K562 (cell line): Measurements from ENCODE around the gene ARHGAP12. TPM values are rescaled to one million over a fixed set of nuclear protein-coding genes. Genes with fewer than 3 reads are reported as not detected.

ENCODE experiments used
- ATAC-seq: fragments of 200-7000 bp; cut with Tn5 transposase; 3 replicates; pipeline ENCODE4 v1.9.1; 2020; ENCODE audit warnings: moderate library complexity
- BruUV-seq: library from RNA; stranded (reverse); fragments of 400-500 nt; replicated peaks from 2 replicates; lab custom pipeline; 2021; lab: Mats Ljungman, UMichigan
- CTCF ChIA-PET: fragments of 300-600 bp; formaldehyde crosslinking; extraction: SDS; loops from one replicate; lab custom pipeline; 2021; ENCODE audit warnings: low intra/inter-chr PET ratio; lab: Yijun Ruan, JAX
- POLR2A ChIA-PET: fragments of 300-600, 350-650 bp; sonication (Branson Sonifier 250); formaldehyde crosslinking; extraction: SDS; loops from one replicate; lab custom pipeline; 2021; ENCODE audit warnings: antibody characterized with exemption, inconsistent platforms; lab: Yijun Ruan, JAX
- DNase-seq, 4 experiments: peaks; one replicate each; pipeline versions ENCODE4 v3.0.0 to v3.0.0-alpha.2; 2011 to 2018; ENCODE audit warnings: low spot score in 3 of 4, mixed read lengths in 3 of 4; ENCODE audit errors: extremely low read depth in 1 of 4
- FAIRE-seq: peaks from 2 replicates; lab custom pipeline; 2011; peaks lifted over from hg19 to GRCh38; lab: Jason Lieb, UNC
- H2AFZ ChIP-seq: 2 replicates; pipeline ENCODE4 v1.6.0; 2011; ENCODE audit warnings: low read depth, low read length, control low read depth, inconsistent platforms
- H3K27ac ChIP-seq: fragments of 200-600 bp; 3 replicates; pipeline ENCODE4 v1.8.0; 2011; ENCODE audit warnings: low read depth, mild to moderate bottlenecking, control low read depth, inconsistent platforms, low read length, moderate library complexity, mixed read lengths; ENCODE audit errors: extremely low read depth
- H3K27me3 ChIP-seq, 2 experiments: fragments of 300-600 bp in 1 of 2; 2 replicates in 1 of 2; 3 replicates in 1 of 2; pipeline versions ENCODE4 v1.6.0 to v1.8.0; 2011; ENCODE audit warnings: inconsistent platforms in 2 of 2, low read length in 2 of 2, mild to moderate bottlenecking in 1 of 2, mixed read lengths in 1 of 2, moderate library complexity in 1 of 2; ENCODE audit not compliant: control insufficient read depth in 2 of 2, insufficient read depth in 2 of 2
- H3K36me3 ChIP-seq: fragments of 300-600 bp; 3 replicates; pipeline ENCODE4 v1.8.0; 2011; ENCODE audit warnings: mild to moderate bottlenecking, low read length, inconsistent platforms; ENCODE audit not compliant: control insufficient read depth, insufficient read depth
- H3K4me1 ChIP-seq, 2 experiments: fragments of 200-600 bp in 1 of 2; replicated peaks in 1 of 2; 2 replicates in 1 of 2; 3 replicates in 1 of 2; pipeline versions ENCODE4 v1.5.1 to v1.8.0; 2011; ENCODE audit warnings: inconsistent platforms in 2 of 2, low read length in 2 of 2, mild to moderate bottlenecking in 1 of 2, mixed read lengths in 1 of 2, moderate library complexity in 1 of 2; ENCODE audit not compliant: control insufficient read depth in 2 of 2, insufficient read depth in 2 of 2
- H3K4me2 ChIP-seq: 2 replicates; pipeline ENCODE4 v1.6.1; 2011; ENCODE audit warnings: low read length, control low read depth, inconsistent platforms, mixed read lengths; ENCODE audit not compliant: insufficient read depth
- H3K4me3 ChIP-seq: fragments of 200-600 bp; sonication (generic), shearing (Covaris generic); 2 replicates; pipeline ENCODE4 v1.5.1; 2016; ENCODE audit warnings: control low read depth, inconsistent platforms
- H3K79me2 ChIP-seq: fragments of 200-600 bp; 3 replicates; pipeline ENCODE4 v1.8.0; 2011; ENCODE audit warnings: low read length, inconsistent platforms; ENCODE audit not compliant: control insufficient read depth, insufficient read depth
- H3K9ac ChIP-seq, 2 experiments: 2 replicates each; pipeline versions ENCODE4 v1.6.0 to v1.6.1; 2011; ENCODE audit warnings: low read depth in 2 of 2, low read length in 2 of 2, control low read depth in 1 of 2, inconsistent platforms in 1 of 2, mild to moderate bottlenecking in 1 of 2, mixed read lengths in 1 of 2; ENCODE audit not compliant: insufficient read depth in 1 of 2
- H3K9me1 ChIP-seq: one replicate; pipeline ENCODE4 v1.6.0; 2011; ENCODE audit warnings: inconsistent platforms, mild to moderate bottlenecking, low read length, moderate library complexity; ENCODE audit not compliant: control insufficient read depth, insufficient read depth
- H3K9me3 ChIP-seq: replicated peaks from 2 replicates; pipeline ENCODE4 v1.5.1; 2011; ENCODE audit warnings: low read depth, low read length, inconsistent platforms; ENCODE audit not compliant: control insufficient read depth, insufficient read depth
- H4K20me1 ChIP-seq: replicated peaks from 2 replicates; pipeline ENCODE4 v1.6.1; 2011; ENCODE audit warnings: low read length, inconsistent platforms, mixed read lengths; ENCODE audit not compliant: control insufficient read depth, insufficient read depth
- BRF2 ChIP-seq: IDR thresholded peaks from 3 replicates; pipeline ENCODE4 v1.6.1; 2011; ENCODE audit warnings: borderline replicate concordance, mild to moderate bottlenecking; ENCODE audit not compliant: insufficient read length, insufficient read depth
- C11orf30 ChIP-seq: fragments of 450-650 bp; IDR thresholded peaks from 2 replicates; pipeline ENCODE4 v1.6.1; 2016; ENCODE audit warnings: low read depth, mild to moderate bottlenecking
- FOXA1 ChIP-seq: fragments of 450-650 bp; IDR thresholded peaks from 2 replicates; pipeline ENCODE4 v1.6.1; 2016; ENCODE audit warnings: mild to moderate bottlenecking, borderline replicate concordance
- PHF8 ChIP-seq: fragments of 200-600 bp; sonication (generic); IDR thresholded peaks from 2 replicates; pipeline ENCODE4 v1.6.1; 2012; ENCODE audit warnings: mixed run types, mild to moderate bottlenecking, inconsistent platforms, low read length, moderate library complexity, borderline replicate concordance
- PML ChIP-seq: IDR thresholded peaks from 2 replicates; pipeline ENCODE4 v1.6.1; 2012; ENCODE audit warnings: low read length, inconsistent platforms
- POLR2H ChIP-seq: IDR thresholded peaks from 2 replicates; pipeline ENCODE4 v1.6.1; 2016; ENCODE audit warnings: missing genetic modification characterization, low read depth, mild to moderate bottlenecking, control low read depth, missing compliant biosample characterization, moderate library complexity
- SPI1 ChIP-seq: IDR thresholded peaks from 2 replicates; pipeline ENCODE4 v1.6.1; 2011; ENCODE audit warnings: low read depth, low read length, control low read depth, borderline replicate concordance
- XRCC3 ChIP-seq: fragments of 450-650 bp; IDR thresholded peaks from 2 replicates; pipeline ENCODE4 v1.6.1; 2017; ENCODE audit warnings: mild to moderate bottlenecking, moderate library complexity
- XRCC5 ChIP-seq: fragments of 200-400 bp; formaldehyde crosslinking; IDR thresholded peaks from 2 replicates; pipeline ENCODE4 v1.6.1; 2017; ENCODE audit warnings: low read depth, mild to moderate bottlenecking, low read length
- ZSCAN29 ChIP-seq: fragments of 450-650 bp; IDR thresholded peaks from 2 replicates; pipeline ENCODE4 v1.6.1; 2017
- WGBS: fragments of 100-300 bp; shearing (Covaris generic); methylation state at CpG from one replicate; pipeline ENCODE4 v1.1.6; 2016; ENCODE audit warnings: low coverage, mixed read lengths; ENCODE audit not compliant: insufficient coverage; ENCODE audit errors: missing lambda C conversion rate; 5-methylcytosine and 5-hydroxymethylcytosine counted together
- in situ Hi-C: fragments of 300-500 bp; cut with MboI; formaldehyde crosslinking; loops from 4 replicates; pipeline ENCODE4 v1.15.0; 2018; ENCODE audit warnings: inconsistent platforms, mixed read lengths
- intact Hi-C: fragments of 100-400 bp; cut with micrococcal nuclease; formaldehyde crosslinking; loops from 2 replicates; pipeline ENCODE4 v1.14.2; 2022
- polyA plus RNA-seq, 8 experiments: library from polyadenylated mRNA; depleted of rRNA in 4 of 8; stranded (reverse) in 5 of 8; unstranded in 3 of 8; fragments of >200 nt; fragmentation: Nextera tagmentation in 2 of 8; fragmentation: Illumina TruSeq in 1 of 8; extraction: Ambion mirVana in 2 of 8; extraction: Trizol in 1 of 8; gene quantifications; 2 replicates each; pipeline versions ENCODE4 v1.2.1 to v1.2.3, GENCODE V29; 2011 to 2014; ENCODE audit warnings: inconsistent platforms in 1 of 8, missing spikeins in 1 of 8
- total RNA-seq, 7 experiments: library from RNA; depleted of rRNA in 6 of 7; stranded (reverse); fragments of >200 nt in 6 of 7; fragmentation: Illumina TruSeq in 2 of 7; extraction: Trizol in 2 of 7; gene quantifications; 2 replicates each; pipeline versions ENCODE4 v1.2.1 to v1.2.3, GENCODE V29; 2011 to 2021; ENCODE audit warnings: low replicate concordance in 1 of 7

ARHGAP12 gene
- total and polyA plus RNA-seq, 9 of the 15 experiments (the other 6 are each of a cell fraction or from before 2014, with no cell fraction given), result 4.4 to 18.7 (median 10.1) TPM

- Histone ChIP-seq H3K4me2 (no peak overlapping the region), H3K79me2 (no peaks in the 10 kb centered on the region), H4K20me1 (no peaks in the 10 kb centered on the region), H3K36me3 (no peaks in the 10 kb centered on the region), H3K27me3 (no peaks in the 10 kb centered on the region), H3K4me1 (peaks cover 4 to 10% of the 10 kb centered on the region in 2 experiments; a peak in 3 of 5 replicates), H3K9ac (no peak overlapping the region), H3K4me3 (no peak overlapping the region), H2AFZ (no peak overlapping the region), H3K27ac (no peak overlapping the region), H3K9me1 (no peaks in the 10 kb centered on the region), H3K9me3 (no peaks in the 10 kb centered on the region)
- FAIRE-seq, result no peak
- ChIA-PET POLR2A (no interaction called here), CTCF (no interaction called here)
- no peak for TF ChIP-seq C11orf30
- no peak for TF ChIP-seq PML
- no peak for TF ChIP-seq PHF8
- no peak for TF ChIP-seq XRCC3
- no peak for TF ChIP-seq FOXA1
- no peak for TF ChIP-seq BRF2
- TF ChIP-seq SPI1, result no peak
- no peak for TF ChIP-seq XRCC5
- TF ChIP-seq POLR2H (tag), result no peak
- no peak for TF ChIP-seq ZSCAN29
- no peak for DNase-seq
- intact Hi-C loops, result no loop called here
- ATAC-seq, result no peak
- BruUV-seq, result no TSS peak
- WGBS, result 49% methylated on average over 2 of the region's 2 CpGs
- in situ Hi-C loops, result no loop called here
Measured at GRCh38 chr10:31816318-31816717, 112.3 kb downstream of the ARHGAP12 start.
